GM23248 (cell line): Measurements from ENCODE around the gene CALM1.

Source experiments
- EZH2 ChIP-seq: fragments of 200-600 bp; sonication (generic); IDR thresholded peaks from 2 replicates; pipeline ENCODE4 v1.6.1; 2018; ENCODE audit warnings: antibody characterized with exemption, mild to moderate bottlenecking; ENCODE audit not compliant: insufficient read depth, poor library complexity, severe bottlenecking
- EZH2phosphoT487 ChIP-seq: fragments of 200-600 bp; sonication (generic); IDR thresholded peaks from 2 replicates; pipeline ENCODE4 v1.6.1; 2018; ENCODE audit warnings: antibody characterized with exemption, moderate library complexity, mild to moderate bottlenecking, low read depth; ENCODE audit not compliant: insufficient read depth

- TF ChIP-seq EZH2: no peak
- TF ChIP-seq EZH2phosphoT487: no peak
Measured at GRCh38 chr14:90424075-90424474, 27.2 kb downstream of the CALM1 start.
